DMS114 treated with DMSO at 0.1 percent for 48 hours (cell line): ENCODE data around the gene TCEA2.
A peak's percentile ranks its signal among the peaks of the same experiment; 100 is the strongest.

Experiments used
- DNase-seq: peaks from one replicate; lab custom pipeline; 2025; ENCODE audit not compliant: unreplicated experiment; lab: John Stamatoyannopoulos, UW

TCEA2 gene

DNA sequence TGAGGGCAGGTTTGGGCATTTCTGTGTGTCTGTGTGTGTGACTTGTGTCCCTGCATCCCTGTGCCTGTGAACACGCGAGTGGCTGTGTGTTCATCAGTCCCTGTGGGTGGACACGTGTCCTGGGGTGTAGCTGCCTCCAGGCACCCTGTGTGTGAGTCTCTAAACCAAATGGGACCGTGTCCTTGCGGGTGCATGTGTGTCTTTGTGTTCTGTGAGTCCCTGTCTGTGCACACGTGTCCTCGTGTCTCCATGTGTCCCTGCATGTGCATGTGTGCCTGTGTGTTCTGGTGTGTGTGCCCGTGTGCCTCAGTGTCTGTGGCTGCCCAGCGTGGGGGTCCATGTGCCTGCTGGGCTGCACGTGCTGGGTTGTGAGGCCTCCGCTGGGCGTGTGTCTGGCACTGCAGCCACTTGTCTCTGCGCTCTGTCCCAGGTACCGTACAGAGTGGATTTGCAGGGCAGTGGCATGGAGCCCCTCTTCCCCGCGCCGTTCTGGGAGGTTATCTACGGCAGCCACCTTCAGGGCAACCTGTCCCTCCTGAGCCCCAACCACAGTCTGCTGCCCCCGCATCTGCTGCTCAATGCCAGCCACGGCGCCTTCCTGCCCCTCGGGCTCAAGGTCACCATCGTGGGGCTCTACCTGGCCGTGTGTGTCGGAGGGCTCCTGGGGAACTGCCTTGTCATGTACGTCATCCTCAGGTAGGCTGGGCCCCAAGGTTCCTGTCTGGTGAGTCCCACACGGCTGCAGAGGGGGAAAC lies 29.4 kb downstream of the TCEA2 start:
- no peak for DNase-seq

DNA sequence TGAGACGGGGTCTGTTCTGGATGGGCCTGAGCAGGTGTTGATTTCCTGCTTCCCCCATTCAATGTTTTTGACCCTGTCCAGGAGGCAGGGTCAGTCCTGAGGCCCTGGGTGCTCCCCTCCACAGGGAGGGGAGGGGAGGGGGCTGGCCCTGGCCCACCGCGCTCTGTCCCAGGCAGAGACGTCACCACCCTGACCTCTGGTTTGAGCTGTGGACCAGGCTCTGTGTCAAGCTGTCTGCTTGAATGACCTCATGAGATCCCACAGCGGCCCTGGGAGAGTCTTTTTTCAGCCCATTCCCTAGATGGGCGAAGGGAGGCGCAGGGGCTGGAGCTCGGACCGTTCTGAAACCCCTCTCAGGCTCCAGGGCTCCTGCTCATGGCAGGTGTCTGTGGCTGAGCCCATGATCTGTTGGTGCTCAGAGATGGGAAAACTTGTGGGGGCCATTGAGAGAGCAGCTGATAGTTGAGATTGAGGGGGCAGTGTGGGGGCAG lies 30.1 kb downstream of the TCEA2 start:
- no peak for DNase-seq

DNA sequence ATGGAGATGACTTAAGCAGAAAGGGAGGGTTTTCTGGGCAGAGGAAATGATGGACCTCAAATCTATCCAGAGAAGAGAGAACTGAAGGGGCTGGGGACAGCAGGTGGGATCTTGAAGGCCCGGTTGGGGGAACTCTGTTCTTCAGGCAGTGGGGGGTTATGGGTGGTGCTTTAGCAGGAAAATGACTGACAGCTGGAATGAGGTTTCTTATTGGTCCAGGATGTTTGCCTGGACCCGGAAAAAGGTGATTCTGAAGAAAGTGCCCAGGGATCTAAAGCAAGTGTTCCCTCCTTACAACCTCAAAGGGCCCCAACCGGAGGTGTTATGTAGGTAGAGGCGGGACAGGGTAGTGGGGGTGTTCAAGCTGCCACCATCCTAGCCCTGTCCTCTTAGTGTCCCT lies 32.5 kb downstream of the TCEA2 start:
- no peak for DNase-seq

DNA sequence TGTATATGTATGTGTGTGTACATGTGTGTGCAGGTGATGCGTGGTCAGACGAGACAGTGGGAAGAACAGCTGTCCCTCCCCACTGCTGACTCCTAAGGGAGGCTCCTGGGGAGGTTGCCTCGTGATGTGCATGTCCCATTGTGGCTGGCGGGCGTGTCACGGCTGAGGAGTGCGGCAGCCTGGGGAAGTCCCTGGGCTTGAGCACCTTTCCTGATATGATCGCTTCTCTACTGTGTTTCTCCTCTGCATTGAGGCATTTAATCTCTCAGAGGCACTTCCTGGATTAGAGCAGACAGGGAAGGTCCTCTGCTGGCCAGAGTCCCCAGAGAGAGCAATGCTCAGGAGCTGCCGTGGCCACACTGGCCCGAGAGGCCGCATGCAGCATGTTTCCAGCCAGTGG lies 32.9 kb downstream of the TCEA2 start:
- no peak for DNase-seq

DNA sequence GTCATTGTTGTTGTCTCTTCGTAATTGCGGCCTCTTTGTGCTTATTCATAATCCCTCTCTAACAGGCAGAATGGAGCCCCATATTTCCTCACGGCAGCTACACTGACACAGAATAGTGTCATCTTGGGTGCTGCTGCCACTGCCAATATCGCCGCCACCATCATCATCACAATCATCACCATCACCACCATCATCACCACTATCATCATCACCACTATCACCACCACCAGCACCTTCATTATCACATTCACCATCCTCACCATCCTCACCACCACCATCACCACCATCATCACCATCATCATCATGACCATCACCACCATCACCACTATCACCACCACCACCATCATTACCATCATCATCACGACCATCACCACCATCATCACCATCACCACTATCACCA lies 33.5 kb downstream of the TCEA2 start:
- no peak for DNase-seq

DNA sequence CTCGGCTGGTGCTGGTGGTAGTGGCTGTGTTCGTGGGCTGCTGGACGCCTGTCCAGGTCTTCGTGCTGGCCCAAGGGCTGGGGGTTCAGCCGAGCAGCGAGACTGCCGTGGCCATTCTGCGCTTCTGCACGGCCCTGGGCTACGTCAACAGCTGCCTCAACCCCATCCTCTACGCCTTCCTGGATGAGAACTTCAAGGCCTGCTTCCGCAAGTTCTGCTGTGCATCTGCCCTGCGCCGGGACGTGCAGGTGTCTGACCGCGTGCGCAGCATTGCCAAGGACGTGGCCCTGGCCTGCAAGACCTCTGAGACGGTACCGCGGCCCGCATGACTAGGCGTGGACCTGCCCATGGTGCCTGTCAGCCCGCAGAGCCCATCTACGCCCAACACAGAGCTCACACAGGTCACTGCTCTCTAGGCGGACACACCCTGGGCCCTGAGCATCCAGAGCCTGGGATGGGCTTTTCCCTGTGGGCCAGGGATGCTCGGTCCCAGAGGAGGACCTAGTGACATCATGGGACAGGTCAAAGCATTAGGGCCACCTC lies 35.5 kb downstream of the TCEA2 start:
- no peak for DNase-seq

DNA sequence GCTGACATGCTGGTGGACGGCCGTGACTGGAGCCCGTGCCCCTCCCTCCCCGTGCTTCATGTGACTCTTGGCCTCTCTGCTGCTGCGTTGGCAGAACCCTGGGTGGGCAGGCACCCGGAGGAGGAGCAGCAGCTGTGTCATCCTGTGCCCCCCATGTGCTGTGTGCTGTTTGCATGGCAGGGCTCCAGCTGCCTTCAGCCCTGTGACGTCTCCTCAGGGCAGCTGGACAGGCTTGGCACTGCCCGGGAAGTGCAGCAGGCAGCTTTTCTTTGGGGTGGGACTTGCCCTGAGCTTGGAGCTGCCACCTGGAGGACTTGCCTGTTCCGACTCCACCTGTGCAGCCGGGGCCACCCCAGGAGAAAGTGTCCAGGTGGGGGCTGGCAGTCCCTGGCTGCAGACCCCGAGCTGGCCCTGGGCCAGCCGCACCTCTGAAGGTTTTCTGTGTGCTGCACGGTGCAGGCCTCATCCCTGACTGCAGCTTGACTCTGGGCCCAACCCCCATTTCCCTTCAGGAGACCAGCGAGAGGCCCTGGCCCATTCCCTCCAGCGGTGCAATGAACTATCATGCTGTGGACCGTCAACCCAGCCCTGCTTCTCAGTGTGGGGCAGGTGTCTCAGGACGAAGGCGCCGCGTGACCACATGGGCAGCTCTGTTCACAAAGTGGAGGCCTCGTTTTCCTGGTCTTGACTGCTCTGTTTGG lies 36.2 kb downstream of the TCEA2 start:
- no peak for DNase-seq

DNA sequence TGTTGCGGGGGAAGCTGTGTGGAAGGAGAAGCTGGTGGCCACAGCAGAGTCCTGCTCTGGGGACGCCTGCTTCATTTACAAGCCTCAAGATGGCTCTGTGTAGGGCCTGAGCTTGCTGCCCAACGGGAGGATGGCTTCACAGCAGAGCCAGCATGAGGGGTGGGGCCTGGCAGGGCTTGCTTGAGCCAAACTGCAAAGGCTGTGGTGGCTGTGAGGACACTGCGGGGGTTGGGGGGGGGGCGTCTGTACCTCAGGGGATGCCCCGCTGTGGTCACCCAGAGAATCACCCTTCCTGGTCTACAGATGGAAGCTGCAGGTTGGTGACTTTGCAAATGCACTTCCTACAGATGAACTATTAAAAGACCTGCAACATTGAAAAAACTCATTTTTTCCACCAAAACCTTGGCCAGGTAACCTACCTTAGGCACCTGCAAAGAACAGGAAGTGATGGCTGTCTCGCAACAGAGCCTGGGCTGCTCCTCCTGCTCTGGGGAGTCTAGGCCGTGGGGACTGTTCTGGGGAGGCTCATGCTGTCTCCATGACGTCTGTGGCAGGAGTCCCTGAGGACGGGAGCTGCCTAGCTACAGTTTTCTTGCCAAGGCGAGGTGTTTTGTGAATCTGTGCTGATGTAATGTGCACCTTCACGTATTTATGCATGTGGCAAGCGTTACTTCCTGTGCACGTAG lies 37.0 kb downstream of the TCEA2 start:
- no peak for DNase-seq

DNA sequence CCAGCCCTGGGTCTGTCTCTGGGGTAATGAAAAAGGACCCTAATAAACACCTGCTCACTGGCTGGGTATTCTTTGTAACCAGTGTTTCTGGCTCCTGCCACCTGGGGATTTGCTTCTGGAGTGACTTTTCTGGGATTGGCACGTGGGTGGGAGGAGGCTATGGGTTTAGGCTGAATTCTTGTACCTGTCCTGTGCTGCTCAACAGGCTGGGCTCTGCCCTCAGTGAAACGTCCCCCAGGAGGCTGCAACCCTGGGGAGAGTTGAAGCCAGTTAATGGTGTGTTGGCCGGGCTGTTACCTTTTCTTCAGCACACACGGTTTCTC lies 37.5 kb downstream of the TCEA2 start:
- DNase-seq, result no peak

DNA sequence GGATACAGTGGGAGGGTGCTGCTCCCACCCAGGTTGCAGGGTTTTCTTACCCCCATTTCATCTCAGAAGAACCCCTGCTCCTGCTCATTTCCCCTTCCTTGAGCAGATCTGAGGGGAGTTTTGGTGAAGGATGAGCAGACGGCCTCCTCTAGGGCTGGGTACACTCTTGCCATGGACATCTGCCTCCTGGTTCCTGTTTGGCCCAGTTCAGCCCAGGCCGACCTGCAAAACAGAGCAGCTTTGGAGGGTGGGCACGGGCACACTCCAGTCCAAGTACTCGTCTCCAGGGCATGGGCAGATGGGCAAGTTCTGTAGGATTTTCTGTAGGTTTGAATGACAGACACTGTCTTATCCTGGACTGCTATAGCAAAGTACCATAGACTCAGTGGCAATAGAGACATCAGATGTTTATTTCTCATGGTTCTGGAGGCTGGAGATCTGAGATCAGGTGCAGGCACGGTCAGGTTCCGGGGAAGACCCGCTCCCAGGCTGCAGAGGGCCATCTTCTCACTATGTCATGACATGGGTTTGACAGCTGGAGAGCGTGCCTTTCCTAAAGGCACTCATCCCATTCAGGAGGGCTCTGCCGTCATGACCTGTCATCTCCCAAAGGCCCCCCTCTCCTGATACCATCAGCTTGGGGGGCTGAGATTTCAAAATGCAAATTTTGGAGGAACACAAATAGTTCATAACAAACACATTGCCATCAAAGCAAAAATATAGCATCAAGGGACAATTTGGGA lies 38.1 kb downstream of the TCEA2 start:
- DNase-seq, result no peak

DNA sequence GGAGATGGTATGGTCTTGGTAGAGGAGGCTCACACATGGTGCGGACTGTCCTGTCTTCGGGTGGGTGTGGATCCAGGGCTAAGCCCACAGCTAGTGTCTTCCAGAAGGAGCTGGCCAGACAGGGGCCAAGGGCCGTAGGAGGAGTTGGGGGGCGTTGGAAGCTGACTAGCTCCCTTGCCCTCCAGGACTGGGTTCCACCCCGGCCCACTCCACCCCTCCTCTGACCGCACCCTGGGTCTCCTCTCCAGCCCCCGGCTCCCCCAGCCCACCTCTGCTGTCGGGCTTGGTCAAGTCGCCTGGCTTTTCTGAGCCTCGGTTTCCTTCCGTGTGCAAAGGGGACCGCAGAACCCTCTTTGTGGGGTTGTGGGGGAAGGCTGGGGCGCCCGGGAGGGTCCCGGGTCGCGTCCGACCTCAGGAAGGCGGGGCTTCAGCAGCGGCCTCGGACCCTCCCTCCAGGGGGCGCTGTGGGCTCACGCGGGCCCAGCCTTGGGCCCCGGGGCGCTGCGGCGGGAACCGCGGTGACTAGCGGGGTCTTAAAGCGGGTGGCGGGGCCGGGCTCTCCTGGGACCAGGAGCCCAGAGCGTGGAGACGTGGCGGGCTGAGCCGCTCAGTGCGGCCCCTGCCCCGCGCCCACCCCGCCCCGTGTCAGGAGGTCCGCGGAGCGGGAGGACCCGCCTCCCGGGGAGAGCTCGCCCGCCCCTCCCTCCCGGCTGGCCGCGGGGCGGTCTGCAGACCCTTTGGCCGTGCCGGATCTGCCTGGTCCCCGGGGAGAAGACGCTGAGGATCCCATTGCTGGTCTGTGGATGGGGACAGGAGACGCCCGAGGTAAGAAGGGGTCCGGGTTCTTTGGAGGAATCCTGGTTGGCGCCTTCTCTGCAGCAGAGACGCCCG lies 39.0 kb downstream of the TCEA2 start:
- DNase-seq, result peak; percentile 12

DNA sequence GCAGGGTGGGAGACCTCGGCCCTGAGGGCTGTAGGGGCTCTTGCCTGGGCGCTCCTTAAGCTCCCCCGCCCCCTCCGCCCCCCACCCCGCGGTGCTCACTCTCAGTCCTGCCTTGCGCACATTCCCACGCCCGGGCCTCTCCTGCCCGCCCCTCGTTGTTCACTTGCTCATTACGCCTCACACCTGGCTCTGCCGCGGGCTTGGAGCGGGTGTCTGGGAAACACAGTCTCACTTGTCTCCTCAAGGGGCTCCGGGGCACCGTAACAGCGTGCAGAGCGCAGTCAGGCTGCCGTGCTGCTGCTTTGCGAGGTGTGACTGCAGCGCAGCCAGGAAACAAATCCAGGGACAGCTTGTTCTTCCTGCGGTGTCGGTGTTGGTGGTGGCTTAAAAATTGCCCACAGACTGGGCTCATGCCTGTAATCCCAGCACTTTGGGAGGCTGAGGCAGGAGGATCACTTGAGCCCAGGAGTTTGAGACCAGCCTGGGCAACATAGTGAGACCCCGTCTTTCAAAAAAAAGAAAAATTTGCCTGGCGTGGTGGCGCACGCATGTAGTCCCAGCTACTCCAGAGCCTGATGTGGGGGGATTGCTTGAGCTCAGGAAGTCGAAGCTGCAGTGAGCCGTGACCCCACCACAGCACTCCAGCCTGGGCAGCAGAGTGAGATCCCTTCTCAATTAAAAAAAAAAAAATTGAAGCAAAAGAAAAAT lies 39.8 kb downstream of the TCEA2 start:
- DNase-seq, result no peak

DNA sequence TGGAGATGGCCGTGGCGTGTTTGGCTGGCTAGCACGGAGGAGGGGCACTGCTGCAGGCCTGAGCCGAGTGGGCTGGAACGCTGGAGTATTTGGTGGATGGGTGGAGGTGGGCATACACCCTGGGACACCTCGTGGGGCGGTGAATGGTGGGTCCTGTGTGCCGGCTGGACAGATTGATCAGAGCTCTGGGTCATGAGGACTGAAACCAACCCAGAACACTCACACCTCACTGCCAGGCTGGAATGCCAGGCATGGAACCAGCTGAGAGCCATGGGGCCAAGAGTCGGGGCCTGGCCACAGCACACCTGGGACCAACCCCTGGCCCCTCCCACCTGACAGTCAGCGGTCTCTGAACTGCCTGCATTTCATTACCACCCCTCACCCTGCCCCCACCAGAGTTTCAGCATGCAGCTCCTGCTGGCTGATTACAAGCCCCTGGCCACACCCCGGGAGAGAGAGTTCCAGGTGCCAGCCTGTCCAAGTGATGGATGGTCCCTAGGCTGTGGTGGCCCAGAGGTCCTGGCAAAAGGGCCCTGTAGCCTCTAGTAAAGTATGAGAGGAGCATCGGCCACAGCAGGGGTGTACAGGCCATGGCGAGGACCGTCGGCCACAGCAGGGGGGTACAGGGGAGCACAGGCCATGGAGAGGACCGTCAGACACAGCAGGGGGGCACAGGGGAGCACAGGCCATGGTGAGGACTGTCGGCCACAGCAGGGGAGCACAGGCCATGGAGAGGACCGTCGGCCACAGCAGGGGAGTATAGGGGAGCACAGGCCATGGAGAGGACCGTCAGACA lies 41.1 kb downstream of the TCEA2 start:
- DNase-seq, result no peak

DNA sequence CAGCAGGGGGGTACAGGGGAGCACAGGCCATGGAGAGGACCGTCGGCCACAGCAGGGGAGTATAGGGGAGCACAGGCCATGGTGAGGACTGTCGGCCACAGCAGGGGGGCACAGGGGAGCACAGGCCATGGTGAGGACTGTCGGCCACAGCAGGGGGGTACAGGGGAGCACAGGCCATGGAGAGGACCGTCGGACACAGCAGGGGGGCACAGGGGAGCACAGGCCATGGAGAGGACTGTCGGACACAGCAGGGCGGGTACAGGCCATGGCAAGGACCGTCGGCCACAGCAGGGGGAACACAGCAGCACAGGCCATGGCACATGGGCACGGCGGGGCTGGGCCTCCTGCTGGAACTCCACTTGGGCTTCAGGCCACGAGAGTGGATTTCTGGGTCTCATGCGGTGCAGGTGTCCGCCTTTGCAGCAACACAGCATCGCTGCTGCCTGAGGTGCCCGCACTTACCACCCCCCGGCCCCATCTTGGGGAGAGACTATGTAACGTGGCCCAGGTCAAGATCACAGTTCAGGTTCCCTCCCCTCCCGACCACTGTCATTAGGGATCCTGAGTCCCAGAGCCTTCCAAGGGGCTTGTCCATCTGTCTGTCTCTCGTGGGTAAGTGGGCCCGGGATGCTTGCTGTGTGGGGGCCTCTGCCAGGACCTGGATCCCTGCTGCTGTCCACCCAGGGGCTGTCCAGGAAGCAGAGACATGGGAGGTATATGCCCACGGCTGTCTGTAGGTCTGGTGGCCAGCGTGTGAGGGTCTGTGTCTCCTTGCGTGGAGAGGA lies 41.9 kb downstream of the TCEA2 start:
- DNase-seq, result no peak

DNA sequence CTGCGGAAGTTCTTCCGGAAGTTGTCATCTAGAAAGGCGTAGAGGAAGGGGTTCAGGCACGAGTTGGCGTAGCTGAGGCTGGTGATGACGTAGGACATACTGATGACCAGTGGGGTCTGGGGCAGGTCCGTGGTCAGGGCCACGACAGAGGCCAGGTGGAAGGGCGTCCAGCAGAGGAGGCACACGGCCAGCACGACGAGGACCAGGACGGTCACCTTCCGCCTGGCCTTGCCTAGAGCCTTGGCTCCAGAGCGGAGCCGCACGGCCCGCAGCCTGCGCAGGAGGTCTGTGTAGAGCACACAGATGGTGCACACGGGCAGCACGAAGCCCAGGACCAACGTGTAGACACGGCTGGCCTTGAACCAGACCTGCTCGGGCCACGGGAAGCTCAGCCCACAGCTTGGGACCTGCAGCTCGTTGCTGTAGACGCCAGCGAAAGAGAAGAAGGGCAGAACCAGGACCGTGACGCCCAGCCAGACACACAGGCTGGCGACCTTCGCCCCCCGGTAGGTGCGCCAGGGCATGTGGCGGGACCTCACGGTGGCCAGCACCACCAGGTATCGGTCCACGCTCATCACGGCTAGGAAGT lies 42.9 kb downstream of the TCEA2 start:
- no peak for DNase-seq

DNA sequence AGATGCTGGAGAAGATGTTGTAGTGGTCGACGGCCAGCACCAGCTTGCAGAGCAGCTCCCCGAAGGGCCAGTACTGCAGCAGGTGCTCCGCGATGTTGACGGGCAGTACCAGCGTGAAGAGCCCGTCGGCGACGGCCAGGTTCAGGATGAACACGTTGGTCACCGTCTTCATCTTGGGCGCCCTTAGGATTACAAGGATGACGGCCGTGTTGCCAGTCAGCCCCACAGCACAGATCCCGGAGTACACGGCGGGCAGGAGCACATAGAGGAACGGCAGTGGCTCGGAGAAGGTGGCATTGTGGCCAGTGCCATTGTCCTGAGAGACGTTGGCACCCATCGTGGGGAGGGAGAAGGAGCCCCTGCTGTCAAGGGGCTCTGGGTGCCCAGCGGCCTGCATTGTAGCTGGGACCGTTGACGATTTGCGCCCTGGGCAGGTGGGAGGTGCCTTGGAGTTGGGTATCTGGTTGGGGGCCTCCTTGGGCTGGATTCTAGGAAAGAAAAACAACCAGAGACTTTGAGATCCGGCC lies 43.5 kb downstream of the TCEA2 start:
- DNase-seq, result no peak

DNA sequence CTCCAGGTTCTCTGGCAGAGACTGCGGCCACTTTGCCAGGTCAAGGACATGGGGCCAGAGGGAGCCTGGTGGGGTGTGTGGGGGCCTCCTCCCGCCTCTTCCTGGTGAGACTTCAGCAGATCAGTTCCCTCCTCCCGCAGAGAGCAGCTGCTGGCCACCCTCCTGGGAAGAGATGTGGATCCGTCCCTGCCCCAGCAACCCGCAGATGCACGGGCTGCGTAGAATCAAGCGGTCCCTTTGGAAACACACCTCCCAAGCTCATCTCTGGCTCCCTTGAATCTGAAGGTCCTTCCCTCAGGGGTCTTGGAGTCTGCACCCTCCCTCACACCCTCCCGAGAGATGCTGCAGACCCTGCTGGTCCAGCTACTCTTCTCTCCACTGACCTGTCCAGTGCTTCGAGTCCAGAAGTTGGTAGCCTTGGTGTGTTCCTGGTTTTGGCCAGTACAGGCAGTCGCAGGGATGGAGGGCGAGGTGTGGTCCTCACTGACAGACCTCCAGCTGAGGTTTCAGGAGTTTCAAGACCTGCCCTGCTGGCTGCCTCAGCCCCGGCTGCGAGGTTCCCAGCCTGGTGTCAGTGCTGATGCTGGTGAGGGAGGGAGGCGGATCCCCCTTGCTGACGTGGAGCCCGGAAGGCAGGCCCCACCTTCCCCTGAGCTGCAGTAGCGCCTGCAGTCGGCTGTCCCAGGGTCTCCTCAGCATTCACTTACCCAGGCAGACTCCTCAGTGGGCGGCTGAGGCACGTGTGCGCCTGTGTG lies 44.2 kb downstream of the TCEA2 start, which contains the start of gene NPBWR2:
Gene NPBWR2 (minus strand): TSS at position 585 of the 755 bp plus-strand sequence. CDS start 734 bp downstream, outside the sequence.
- DNase-seq, result no peak
